ENCODE data around the gene TRIM29. TPM values are rescaled to one million over a fixed set of nuclear protein-coding genes. Genes with fewer than 3 reads are reported as not detected.
"Not testable (repeated sequence)": the region's sequence is repeated elsewhere in the genome, so short reads cannot be mapped to it uniquely, and the experiment has no call there.

The TRIM29 gene
- total RNA-seq, 4 donors from 2014 or later: 4.6 to 7.6 (median 6.1) TPM

GRCh38 chr11:120147094-120147949 lies 9.4 kb upstream of the TRIM29 start:
- no peak for DNase-seq
- intact Hi-C loops (cut with DNase I; ENCODE audit: low total_unique reads): no loop called here
- Histone ChIP-seq H3K27me3 (no peaks in the 10 kb centered on the region), H3K27ac (no peak overlapping the region), H3K9me3 (no peaks in the 10 kb centered on the region), H3K4me3 (no peak overlapping the region), H3K4me1 (no peaks in the 10 kb centered on the region), H3K36me3 (no peaks in the 10 kb centered on the region)
- no peak for TF ChIP-seq POLR2A (IDR thresholded peaks at IDR 0.05)
- TF ChIP-seq CTCF (IDR thresholded peaks at IDR 0.05): no peak

- H3K27me3 ChIP-seq: no peaks in the 10 kb centered on the region
- TF ChIP-seq POLR2A (IDR thresholded peaks at IDR 0.05): no peak
- no peak for TF ChIP-seq CTCF (IDR thresholded peaks at IDR 0.05)
- no peak overlapping the region for H3K27ac ChIP-seq
- DNase-seq: no peak
- no peaks in the 10 kb centered on the region for H3K36me3 ChIP-seq
- H3K9me3 ChIP-seq: no peaks in the 10 kb centered on the region
- H3K4me3 ChIP-seq: no peak overlapping the region
- intact Hi-C loops (cut with DNase I; ENCODE audit: low total_unique reads): no loop called here
- H3K4me1 ChIP-seq: no peaks in the 10 kb centered on the region
These were observed 8.6 kb upstream of the TRIM29 start for GRCh38 chr11:120146413-120147093.

GRCh38 chr11:120144501-120144900 lies 6.6 kb upstream of the TRIM29 start:
- intact Hi-C loops (cut with DNase I; ENCODE audit: low total_unique reads): no loop called here

GRCh38 chr11:120143472-120143871 lies 5.6 kb upstream of the TRIM29 start:
- intact Hi-C loops (cut with DNase I; ENCODE audit: low total_unique reads); DNase-seq; H3K9me3 ChIP-seq; H3K4me3 ChIP-seq; H3K27ac ChIP-seq; H3K36me3 ChIP-seq; H3K4me1 ChIP-seq; H3K27me3 ChIP-seq: not testable (repeated sequence)

More at GRCh38 chr11:120144501-120144900, 6.6 kb upstream of the TRIM29 start:
- DNase-seq: no peak
- no peaks in the 10 kb centered on the region for H3K36me3 ChIP-seq
- no peak overlapping the region for H3K4me3 ChIP-seq
- H3K27me3 ChIP-seq: no peaks in the 10 kb centered on the region
- no peaks in the 10 kb centered on the region for H3K4me1 ChIP-seq
- TF ChIP-seq POLR2A (IDR thresholded peaks at IDR 0.05): no peak
- no peak for TF ChIP-seq CTCF (IDR thresholded peaks at IDR 0.05)
- H3K27ac ChIP-seq: no peak overlapping the region
- H3K9me3 ChIP-seq: no peaks in the 10 kb centered on the region

GRCh38 chr11:120142441-120143100 lies 4.7 kb upstream of the TRIM29 start:
- Histone ChIP-seq H3K4me1 (no peaks in the 10 kb centered on the region), H3K27me3 (no peaks in the 10 kb centered on the region), H3K27ac (no peak overlapping the region), H3K9me3 (no peaks in the 10 kb centered on the region), H3K36me3 (no peaks in the 10 kb centered on the region), H3K4me3 (no peak overlapping the region)
- no peak for DNase-seq
- intact Hi-C loops (cut with DNase I; ENCODE audit: low total_unique reads): no loop called here
- no peak for TF ChIP-seq POLR2A (IDR thresholded peaks at IDR 0.05)
- TF ChIP-seq CTCF (IDR thresholded peaks at IDR 0.05): no peak
